ENCODE measurements around the gene STK38L. TPM values are rescaled to one million over a fixed set of nuclear protein-coding genes. Genes with fewer than 3 reads are reported as not detected.

Gene STK38L
- polyA plus RNA-seq, 1 of the 3 experiments (the other 2 are of a cell fraction): 4.7 TPM

DNA sequence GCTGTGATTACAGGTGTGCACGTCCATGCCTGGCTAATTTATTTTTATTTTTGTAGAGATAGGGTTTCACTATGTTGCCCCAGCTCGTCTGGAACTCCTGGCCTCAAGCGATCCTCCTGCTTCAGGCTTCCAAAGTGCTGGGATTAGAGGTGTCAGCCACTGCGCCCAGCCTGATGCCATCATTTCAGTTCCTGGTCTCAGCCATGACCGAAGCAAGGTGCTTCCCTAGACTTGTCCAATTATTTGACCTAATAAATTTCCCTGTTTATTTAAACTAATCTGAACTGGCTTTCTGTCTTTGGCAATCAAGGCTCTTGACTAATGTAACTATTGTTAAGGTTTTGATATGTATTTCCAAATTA lies 24.4 kb upstream of the STK38L start:
- WGBS (ENCODE audit: low lambda C conversion rate): 73% methylated on average over 5 of the region's 5 CpGs
- TF ChIP-seq, protein P1, sequence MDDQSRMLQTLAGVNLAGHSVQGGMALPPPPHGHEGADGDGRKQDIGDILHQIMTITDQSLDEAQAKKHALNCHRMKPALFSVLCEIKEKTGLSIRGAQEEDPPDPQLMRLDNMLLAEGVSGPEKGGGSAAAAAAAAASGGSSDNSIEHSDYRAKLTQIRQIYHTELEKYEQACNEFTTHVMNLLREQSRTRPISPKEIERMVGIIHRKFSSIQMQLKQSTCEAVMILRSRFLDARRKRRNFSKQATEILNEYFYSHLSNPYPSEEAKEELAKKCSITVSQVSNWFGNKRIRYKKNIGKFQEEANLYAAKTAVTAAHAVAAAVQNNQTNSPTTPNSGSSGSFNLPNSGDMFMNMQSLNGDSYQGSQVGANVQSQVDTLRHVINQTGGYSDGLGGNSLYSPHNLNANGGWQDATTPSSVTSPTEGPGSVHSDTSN (IDR thresholded peaks at IDR 0.05): 0 out of 2 replicates have a peak, but pooled peaks have one; percentile 3
- TF ChIP-seq EP300 (IDR thresholded peaks at IDR 0.05; ENCODE audit: borderline replicate concordance in 1 of 2, low read depth in 1 of 2, low read length in 1 of 2) (peak in 1 of 2 experiments; percentile 32; a peak in 1 of 4 replicates), TAF1 (IDR thresholded peaks at IDR 0.05; ENCODE audit: borderline replicate concordance, low read depth, low read length) (no peak)
- H3K4me1 ChIP-seq (ENCODE audit: control insufficient read depth in 1 of 2, insufficient read depth in 2 of 2, low read depth in 1 of 2, low read length in 1 of 2): no peaks in the 10 kb centered on the region
- CTCF ChIA-PET: no interaction called here
- H2AFZ ChIP-seq (ENCODE audit: low read depth): peak overlapping the region; percentile 48; the same call in 1 of the 2 replicates
- POLR2A ChIA-PET: no interaction called here
- H3K9me2 ChIP-seq: no peaks in the 10 kb centered on the region
- no peak overlapping the region for H3K9ac ChIP-seq
- no peaks in the 10 kb centered on the region for H4K20me1 ChIP-seq (ENCODE audit: insufficient read depth)
- H3K4me3 ChIP-seq (ENCODE audit: low read depth in 2 of 2, low read length in 1 of 2): no peak overlapping the region
- H3K4me2 ChIP-seq: no peak overlapping the region
- no peaks in the 10 kb centered on the region for H3K27me3 ChIP-seq (ENCODE audit: insufficient read depth)
- H3F3A ChIP-seq (replicated peaks; ENCODE audit: insufficient read depth): no peaks in the 10 kb centered on the region
- no peak for DNase-seq
- no peaks in the 10 kb centered on the region for H3K9me3 ChIP-seq
- no peaks in the 10 kb centered on the region for H3K36me3 ChIP-seq (replicated peaks in 1 of 2; ENCODE audit: control insufficient read depth in 1 of 2, insufficient read depth in 2 of 2, low read length in 1 of 2)
- H3K79me2 ChIP-seq (ENCODE audit: insufficient read depth): no peaks in the 10 kb centered on the region
- no peak overlapping the region for H3K27ac ChIP-seq (ENCODE audit: low read depth in 2 of 2, low read length in 1 of 2)

DNA sequence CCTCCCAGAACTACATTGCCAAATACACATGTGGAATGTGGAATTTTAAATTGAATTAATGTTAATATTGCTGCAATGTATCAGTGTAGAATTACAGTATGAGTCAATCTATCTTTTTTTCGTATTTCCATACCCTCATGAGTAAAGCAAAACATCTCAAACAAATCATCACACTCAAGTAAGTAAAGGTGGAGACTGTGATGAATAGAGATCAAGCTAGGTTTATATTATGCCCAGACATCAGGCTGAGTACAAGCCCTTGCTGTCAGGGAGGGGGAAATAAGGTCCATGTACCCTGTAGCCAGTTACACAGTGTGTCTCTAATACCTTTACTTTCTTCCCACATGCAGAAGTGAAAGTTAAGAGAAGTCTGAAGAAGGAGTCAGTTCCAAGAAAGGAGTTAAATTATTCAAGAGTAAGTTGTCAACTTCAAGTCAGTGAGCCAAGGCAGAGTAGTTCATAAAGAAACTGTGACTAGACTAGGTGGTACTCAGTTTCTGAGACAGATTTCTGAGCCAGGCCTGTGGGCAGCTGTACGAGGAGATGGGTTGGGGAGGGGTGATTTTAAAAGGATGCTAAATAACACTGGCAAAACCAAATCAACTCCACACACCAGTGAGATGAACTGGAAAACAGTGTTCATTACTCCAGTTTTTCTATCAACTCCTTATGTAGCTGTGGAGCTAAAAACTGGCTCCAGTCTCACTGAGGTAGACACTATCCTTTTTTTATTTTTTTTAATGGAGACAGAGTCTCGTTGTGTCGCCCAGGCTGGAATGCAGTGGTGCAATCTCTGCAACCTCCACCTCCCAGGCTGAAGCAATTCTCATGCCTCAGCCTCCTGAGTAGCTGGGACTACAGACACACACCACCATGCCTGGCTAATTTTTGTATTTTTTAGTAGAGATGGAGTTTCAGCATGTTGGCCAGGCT lies 23.8 kb upstream of the STK38L start:
- no peaks in the 10 kb centered on the region for H3F3A ChIP-seq (replicated peaks; ENCODE audit: insufficient read depth)
- no peaks in the 10 kb centered on the region for H3K4me1 ChIP-seq (ENCODE audit: control insufficient read depth in 1 of 2, insufficient read depth in 2 of 2, low read depth in 1 of 2, low read length in 1 of 2)
- WGBS (ENCODE audit: low lambda C conversion rate): 52% methylated on average over 4 of the region's 4 CpGs
- POLR2A ChIA-PET: no interaction called here
- H4K20me1 ChIP-seq (ENCODE audit: insufficient read depth): no peaks in the 10 kb centered on the region
- H3K9me3 ChIP-seq: no peaks in the 10 kb centered on the region
- H3K4me2 ChIP-seq: 0 out of 2 replicates have a peak overlapping the region, but pooled peaks have one; percentile 11
- CTCF ChIA-PET: interaction anchor here (1.0 kb wide), 1 partner anchor 17 kb away, joined by 3 read pairs; no protein-coding TSS in a partner anchor
- no peaks in the 10 kb centered on the region for H3K27me3 ChIP-seq (ENCODE audit: insufficient read depth)
- H3K4me3 ChIP-seq (ENCODE audit: low read depth in 2 of 2, low read length in 1 of 2): no peak overlapping the region
- TF ChIP-seq, protein P1 (IDR thresholded peaks at IDR 0.05): 0 out of 2 replicates have a peak, but pooled peaks have one; percentile 0
- TF ChIP-seq FOSL2 (IDR thresholded peaks at IDR 0.05; ENCODE audit: borderline replicate concordance, low read depth) (peak; percentile 27; the same call in 1 of the 2 replicates), EP300 (IDR thresholded peaks at IDR 0.05; ENCODE audit: borderline replicate concordance in 1 of 2, low read depth in 1 of 2, low read length in 1 of 2) (0 out of 4 replicates have a peak, but pooled peaks of 1 of the 2 experiments have one; percentile 1), FOXM1 (IDR thresholded peaks at IDR 0.05; ENCODE audit: low read depth) (no peak)
- peak overlapping the region; percentile 48; the same call in 1 of the 2 replicates for H2AFZ ChIP-seq (ENCODE audit: low read depth)
- no peak overlapping the region for H3K9ac ChIP-seq
- no peak for DNase-seq
- H3K9me2 ChIP-seq: no peaks in the 10 kb centered on the region
- no peaks in the 10 kb centered on the region for H3K36me3 ChIP-seq (replicated peaks in 1 of 2; ENCODE audit: control insufficient read depth in 1 of 2, insufficient read depth in 2 of 2, low read length in 1 of 2)
- H3K79me2 ChIP-seq (ENCODE audit: insufficient read depth): no peaks in the 10 kb centered on the region
- H3K27ac ChIP-seq (ENCODE audit: low read depth in 2 of 2, low read length in 1 of 2): peak overlapping the region in 1 of 2 experiments; percentile 11; a peak in 1 of 4 replicates

DNA sequence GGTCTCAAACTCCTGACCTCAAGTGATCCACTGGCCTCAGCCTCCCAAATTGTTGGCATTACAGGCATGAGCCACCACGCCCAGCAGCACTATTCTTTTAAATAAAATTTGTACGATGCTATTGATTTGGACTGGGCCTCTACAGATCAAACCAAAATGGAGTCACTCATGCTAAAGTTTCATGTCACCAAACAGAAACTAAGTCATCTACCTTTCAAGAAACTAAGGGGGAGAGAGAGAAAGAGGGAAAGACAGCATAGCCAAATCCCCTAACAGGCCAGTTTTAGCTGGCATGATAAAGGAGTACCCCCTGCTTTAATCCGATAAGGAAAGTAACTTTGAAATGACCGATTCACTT lies 23.1 kb upstream of the STK38L start:
- no peaks in the 10 kb centered on the region for H3F3A ChIP-seq (replicated peaks; ENCODE audit: insufficient read depth)
- no peaks in the 10 kb centered on the region for H3K4me1 ChIP-seq (ENCODE audit: control insufficient read depth in 1 of 2, insufficient read depth in 2 of 2, low read depth in 1 of 2, low read length in 1 of 2)
- DNase-seq: no peak
- H2AFZ ChIP-seq (ENCODE audit: low read depth): no peak overlapping the region
- no peaks in the 10 kb centered on the region for H3K9me3 ChIP-seq
- no peaks in the 10 kb centered on the region for H4K20me1 ChIP-seq (ENCODE audit: insufficient read depth)
- no peaks in the 10 kb centered on the region for H3K27me3 ChIP-seq (ENCODE audit: insufficient read depth)
- H3K79me2 ChIP-seq (ENCODE audit: insufficient read depth): no peaks in the 10 kb centered on the region
- CTCF ChIA-PET: interaction anchor here (1.0 kb wide), 1 partner anchor 17 kb away, joined by 3 read pairs; no protein-coding TSS in a partner anchor
- H3K9ac ChIP-seq: no peak overlapping the region
- TF ChIP-seq EZH2phosphoT487 (IDR thresholded peaks at IDR 0.05; ENCODE audit: borderline replicate concordance, low read depth) (no peak), NRF1 (IDR thresholded peaks at IDR 0.05; ENCODE audit: low read depth, low read length) (no peak), GATA2 (CRISPR knock-in tag; IDR thresholded peaks at IDR 0.05) (no peak), TEAD4 (IDR thresholded peaks at IDR 0.05; ENCODE audit: borderline replicate concordance, insufficient read depth) (no peak), ELF1 (IDR thresholded peaks at IDR 0.05) (no peak), JUND (IDR thresholded peaks at IDR 0.05) (no peak), SIN3A (IDR thresholded peaks at IDR 0.05; ENCODE audit: borderline replicate concordance, low read depth, low read length) (no peak), GABPA (IDR thresholded peaks at IDR 0.05; ENCODE audit: low read depth) (no peak), CTCF (IDR thresholded peaks at IDR 0.05) (no peak)
- TF ChIP-seq, protein P1 (IDR thresholded peaks at IDR 0.05): no peak
- POLR2A ChIA-PET: no interaction called here
- no peak overlapping the region for H3K27ac ChIP-seq (ENCODE audit: low read depth in 2 of 2, low read length in 1 of 2)
- H3K4me3 ChIP-seq (ENCODE audit: low read depth in 2 of 2, low read length in 1 of 2): no peak overlapping the region
- H3K9me2 ChIP-seq: no peaks in the 10 kb centered on the region
- 94% methylated on average over 4 of the region's 4 CpGs for WGBS (ENCODE audit: low lambda C conversion rate)
- H3K4me2 ChIP-seq: no peak overlapping the region
- H3K36me3 ChIP-seq (replicated peaks in 1 of 2; ENCODE audit: control insufficient read depth in 1 of 2, insufficient read depth in 2 of 2, low read length in 1 of 2): no peaks in the 10 kb centered on the region
